ELR (cell line): Measurements from ENCODE around the gene BAX.

Experiments used
- DNase-seq: peaks from one replicate; pipeline ENCODE4 v3.0.0-alpha.2; 2015; ENCODE audit warnings: low read depth

Gene BAX

GRCh38 chr19:48985711-48986110 lies 31.0 kb downstream of the BAX start:
- DNase-seq, result no peak

GRCh38 chr19:48986211-48986610 lies 31.5 kb downstream of the BAX start:
- no peak for DNase-seq

GRCh38 chr19:48987323-48987722 lies 32.6 kb downstream of the BAX start:
- no peak for DNase-seq

- DNase-seq, result no peak
Observed at GRCh38 chr19:48988286-48988685, 33.6 kb downstream of the BAX start.

GRCh38 chr19:48988860-48989259 lies 34.2 kb downstream of the BAX start:
- DNase-seq, result no peak

- DNase-seq, result no peak
Observed at GRCh38 chr19:48989701-48990291, 35.1 kb downstream of the BAX start.

- DNase-seq, result no peak
Observed at GRCh38 chr19:48990400-48990799, 35.7 kb downstream of the BAX start.

- DNase-seq, result no peak
Observed at GRCh38 chr19:48991011-48991609, 36.4 kb downstream of the BAX start.

GRCh38 chr19:48991873-48992580 lies 37.4 kb downstream of the BAX start:
- peak; percentile 91 for DNase-seq

GRCh38 chr19:48992581-48993174 lies 38.0 kb downstream of the BAX start:
- no peak for DNase-seq

- peak; percentile 99 for DNase-seq
Observed at GRCh38 chr19:48993175-48994034, 38.7 kb downstream of the BAX start, which contains the start of the genes GYS1 and RUVBL2. TSS of gene GYS1 (minus strand) at chr19:48993309. CDS start at chr19:48993112, 197 bp downstream. TSS of gene RUVBL2 (plus strand) at chr19:48993887. CDS start at chr19:48993912, 25 bp downstream.

- peak; percentile 35 for DNase-seq
Observed at GRCh38 chr19:48994035-48994386, 39.3 kb downstream of the BAX start.

GRCh38 chr19:48997972-48998371 lies 43.3 kb downstream of the BAX start:
- peak; percentile 83 for DNase-seq

GRCh38 chr19:48999481-49000325 lies 45.0 kb downstream of the BAX start:
- DNase-seq, result peak; percentile 81

GRCh38 chr19:49004133-49004532 lies 49.5 kb downstream of the BAX start:
- no peak for DNase-seq

- no peak for DNase-seq
Observed at GRCh38 chr19:49004964-49005614, 50.4 kb downstream of the BAX start.

GRCh38 chr19:49006905-49007304 lies 52.2 kb downstream of the BAX start:
- no peak for DNase-seq

GRCh38 chr19:49009828-49010227 lies 55.2 kb downstream of the BAX start:
- no peak for DNase-seq

GRCh38 chr19:49010453-49010852 lies 55.8 kb downstream of the BAX start:
- no peak for DNase-seq

- DNase-seq, result no peak
Observed at GRCh38 chr19:49011194-49011593, 56.5 kb downstream of the BAX start.
